ENCODE data around the gene NFE2L3.

GRCh38 chr7:26188206-26188956 lies 36.4 kb downstream of the NFE2L3 start:
- no peak for TF ChIP-seq CTCF (IDR thresholded peaks at IDR 0.05; ENCODE audit: low read depth, low read length, missing input control)
- no peak for TF ChIP-seq YY1 (IDR thresholded peaks at IDR 0.05)
- TF ChIP-seq ATF3 (IDR thresholded peaks at IDR 0.05): no peak
- TF ChIP-seq RAD21 (IDR thresholded peaks at IDR 0.05): no peak
- no peak for TF ChIP-seq FOXA1 (IDR thresholded peaks at IDR 0.05)
- TF ChIP-seq TAF1 (conservative IDR thresholded peaks at IDR 0.05): no peak
- no peak for TF ChIP-seq MAX (IDR thresholded peaks at IDR 0.05)
- no peak for TF ChIP-seq EGR1 (IDR thresholded peaks at IDR 0.05; ENCODE audit: low read depth in 2 of 2)
- no peak for TF ChIP-seq NR2F2 (IDR thresholded peaks at IDR 0.05)
- no peak for TF ChIP-seq ZBTB33 (IDR thresholded peaks at IDR 0.05)
- peak; percentile 8 for TF ChIP-seq SP1 (IDR thresholded peaks at IDR 0.05)
- TF ChIP-seq JUND (IDR thresholded peaks at IDR 0.05): no peak
